C4-2B (cell line): ENCODE data around the gene TNFAIP1.

Experiments
- CTCF ChIP-seq: fragments of 450-650 bp; conservative IDR thresholded peaks from 2 replicates; pipeline ENCODE4 v1.5.1; 2017; ENCODE audit warnings: mild to moderate bottlenecking
- ZFX ChIP-seq: fragments of 450-650 bp; IDR thresholded peaks from 2 replicates; pipeline ENCODE4 v1.6.1; 2017

GRCh38 chr17:28357901-28358197, 22.3 kb downstream of the TNFAIP1 start:
- TF ChIP-seq CTCF (no peak), ZFX (no peak)
